GM13976 (cell line): ENCODE results near the gene AMZ2.

Experiments
- DNase-seq: peaks from one replicate; pipeline ENCODE4 v3.0.0; 2012; ENCODE audit warnings: low spot score
- in situ Hi-C: fragments of 300-500 bp; cut with MboI; formaldehyde crosslinking; loops from one replicate; pipeline ENCODE4 v1.12.0; 2022; ENCODE audit warnings: low sequenced_read_pairs, mixed read lengths, inconsistent platforms; ENCODE audit not compliant: unreplicated experiment
- TF ChIP-seq, protein P1 (sequence below): IDR thresholded peaks from 2 replicates; pipeline ENCODE4 v1.5.1; 2012; ENCODE audit warnings: borderline replicate concordance, mild to moderate bottlenecking; ENCODE audit not compliant: insufficient read depth; ENCODE audit errors: extremely low read depth, missing control alignments, control extremely low read depth

The AMZ2 gene

DNA sequence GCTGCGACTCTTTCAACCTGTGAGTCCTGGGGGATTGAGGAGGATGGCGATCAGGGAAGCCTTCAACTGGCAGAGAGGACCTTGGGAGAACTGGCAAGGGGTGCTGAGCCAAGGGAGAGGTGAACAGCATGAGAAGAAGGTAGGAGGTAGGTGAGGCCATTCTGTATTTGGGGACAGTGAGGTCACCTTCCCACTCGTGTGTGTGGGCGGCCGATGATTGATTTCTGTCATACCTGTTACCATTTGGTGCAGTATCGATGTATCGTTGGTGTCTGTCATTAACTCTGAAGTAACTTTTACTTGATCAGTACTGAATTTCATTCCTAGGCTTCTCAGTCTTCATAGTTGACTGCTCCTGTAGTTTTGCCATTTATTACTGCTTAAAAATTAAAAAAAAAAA, 47.2 kb downstream of the AMZ2 start:
- in situ Hi-C loops: no loop called here
- TF ChIP-seq, protein P1, sequence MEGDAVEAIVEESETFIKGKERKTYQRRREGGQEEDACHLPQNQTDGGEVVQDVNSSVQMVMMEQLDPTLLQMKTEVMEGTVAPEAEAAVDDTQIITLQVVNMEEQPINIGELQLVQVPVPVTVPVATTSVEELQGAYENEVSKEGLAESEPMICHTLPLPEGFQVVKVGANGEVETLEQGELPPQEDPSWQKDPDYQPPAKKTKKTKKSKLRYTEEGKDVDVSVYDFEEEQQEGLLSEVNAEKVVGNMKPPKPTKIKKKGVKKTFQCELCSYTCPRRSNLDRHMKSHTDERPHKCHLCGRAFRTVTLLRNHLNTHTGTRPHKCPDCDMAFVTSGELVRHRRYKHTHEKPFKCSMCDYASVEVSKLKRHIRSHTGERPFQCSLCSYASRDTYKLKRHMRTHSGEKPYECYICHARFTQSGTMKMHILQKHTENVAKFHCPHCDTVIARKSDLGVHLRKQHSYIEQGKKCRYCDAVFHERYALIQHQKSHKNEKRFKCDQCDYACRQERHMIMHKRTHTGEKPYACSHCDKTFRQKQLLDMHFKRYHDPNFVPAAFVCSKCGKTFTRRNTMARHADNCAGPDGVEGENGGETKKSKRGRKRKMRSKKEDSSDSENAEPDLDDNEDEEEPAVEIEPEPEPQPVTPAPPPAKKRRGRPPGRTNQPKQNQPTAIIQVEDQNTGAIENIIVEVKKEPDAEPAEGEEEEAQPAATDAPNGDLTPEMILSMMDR: no peak
- DNase-seq: no peak

DNA sequence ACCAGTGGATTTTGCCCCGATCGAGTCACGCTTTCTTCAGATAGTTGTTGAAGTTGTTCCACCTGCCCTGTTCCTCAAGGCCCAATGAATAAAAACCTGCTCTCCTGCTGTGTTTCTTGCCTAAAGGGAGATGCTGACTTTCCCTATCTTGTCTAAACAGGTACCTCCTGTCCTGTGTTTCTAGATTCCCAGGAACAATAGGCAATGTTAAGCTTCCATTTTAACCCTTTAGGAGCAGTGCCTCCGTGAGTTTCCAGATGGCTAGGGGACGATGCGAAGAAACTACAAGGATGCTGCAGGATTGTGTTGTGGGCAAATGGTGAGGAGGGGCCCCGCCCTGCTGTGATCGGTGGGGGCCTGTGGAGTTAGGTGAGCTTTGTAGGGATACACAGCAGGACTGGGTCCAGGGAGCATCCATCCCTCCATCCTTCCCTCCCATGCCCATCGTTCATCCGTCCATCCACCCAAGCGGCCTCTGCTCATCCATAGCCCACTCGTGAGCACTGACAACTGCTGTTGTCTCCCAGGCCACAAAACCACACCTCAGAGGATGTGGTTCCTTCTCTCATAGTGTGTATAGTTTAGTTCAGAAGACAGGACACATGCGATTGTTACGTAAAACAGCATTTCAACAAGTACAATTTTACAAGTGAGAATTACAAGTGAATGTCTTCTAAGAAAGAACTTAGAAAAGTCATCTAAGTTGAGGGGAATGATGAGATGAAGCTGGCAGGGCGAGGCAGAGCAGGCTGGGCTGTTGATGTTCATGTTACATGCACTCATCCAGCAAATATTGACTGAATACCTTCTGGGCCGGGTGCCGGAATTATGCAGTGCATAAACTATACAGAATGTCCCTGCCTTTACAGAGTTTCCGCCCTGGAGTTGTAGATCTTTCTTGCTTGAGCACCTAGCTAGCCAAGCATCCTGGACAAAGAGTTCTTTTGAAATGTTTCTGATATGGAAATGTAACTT, 48.7 kb downstream of the AMZ2 start:
- TF ChIP-seq, protein P1: no peak
- DNase-seq: no peak
- in situ Hi-C loops: no loop called here

DNA sequence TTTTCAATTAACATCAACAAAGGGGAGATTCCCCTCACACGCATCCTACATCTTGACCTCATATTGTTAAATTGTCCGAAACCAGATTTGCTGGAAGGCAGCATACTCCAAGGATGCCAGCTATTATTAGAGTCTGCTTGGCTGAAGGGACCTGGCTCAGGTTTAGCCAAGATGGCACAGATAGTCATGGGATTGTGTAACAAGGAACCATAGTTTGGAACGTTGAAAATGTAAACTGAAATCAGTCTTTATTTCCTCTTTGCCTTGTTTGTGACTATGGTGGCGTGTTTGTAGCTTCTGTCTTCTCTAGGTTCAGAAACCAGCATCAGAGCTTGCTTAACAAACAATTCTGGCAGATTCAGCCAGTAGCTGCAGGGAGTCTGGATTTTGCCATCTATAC, 49.4 kb downstream of the AMZ2 start:
- in situ Hi-C loops: no loop called here
- no peak for DNase-seq
- TF ChIP-seq, protein P1: no peak

DNA sequence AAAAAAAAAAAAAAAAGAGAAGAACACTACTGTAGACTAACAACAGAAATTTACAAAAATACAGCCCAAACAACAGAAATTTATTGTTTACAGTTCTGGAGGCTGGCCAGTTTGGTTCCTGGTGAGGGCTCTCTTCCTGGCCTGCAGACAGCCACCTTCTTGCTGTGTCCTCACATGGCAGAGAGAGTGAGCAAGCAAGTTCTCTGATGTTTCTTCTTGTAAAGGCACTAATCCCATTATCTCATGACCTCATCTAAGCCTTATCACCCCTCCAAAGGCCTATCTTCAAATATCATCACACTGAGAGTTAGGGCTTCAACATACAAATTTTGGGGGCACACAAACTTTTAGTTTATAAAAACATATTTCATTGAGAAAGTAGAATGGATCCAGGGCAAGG, 50.8 kb downstream of the AMZ2 start:
- no peak for DNase-seq
- in situ Hi-C loops: no loop called here
- TF ChIP-seq, protein P1: no peak

DNA sequence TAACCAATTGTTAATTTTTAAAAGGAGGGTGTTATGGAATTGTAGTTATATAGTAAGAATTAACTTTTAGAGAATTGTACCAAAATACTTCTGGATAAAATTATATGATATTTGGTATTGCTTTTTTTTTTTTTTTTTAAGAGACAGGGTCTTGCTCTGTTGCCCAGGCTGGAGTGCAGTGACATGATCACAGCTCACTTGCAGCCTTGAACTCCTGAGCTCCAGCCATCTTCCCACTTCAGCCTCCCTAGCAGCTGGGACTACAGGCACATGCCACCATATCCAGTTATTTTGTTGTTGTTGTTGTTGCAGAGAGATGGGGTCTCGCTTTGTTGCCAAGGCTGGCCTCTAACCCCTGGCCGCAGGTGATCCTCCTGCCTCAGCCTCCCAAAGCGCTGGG, 52.0 kb downstream of the AMZ2 start:
- DNase-seq: no peak
- in situ Hi-C loops: no loop called here
- TF ChIP-seq, protein P1: no peak

DNA sequence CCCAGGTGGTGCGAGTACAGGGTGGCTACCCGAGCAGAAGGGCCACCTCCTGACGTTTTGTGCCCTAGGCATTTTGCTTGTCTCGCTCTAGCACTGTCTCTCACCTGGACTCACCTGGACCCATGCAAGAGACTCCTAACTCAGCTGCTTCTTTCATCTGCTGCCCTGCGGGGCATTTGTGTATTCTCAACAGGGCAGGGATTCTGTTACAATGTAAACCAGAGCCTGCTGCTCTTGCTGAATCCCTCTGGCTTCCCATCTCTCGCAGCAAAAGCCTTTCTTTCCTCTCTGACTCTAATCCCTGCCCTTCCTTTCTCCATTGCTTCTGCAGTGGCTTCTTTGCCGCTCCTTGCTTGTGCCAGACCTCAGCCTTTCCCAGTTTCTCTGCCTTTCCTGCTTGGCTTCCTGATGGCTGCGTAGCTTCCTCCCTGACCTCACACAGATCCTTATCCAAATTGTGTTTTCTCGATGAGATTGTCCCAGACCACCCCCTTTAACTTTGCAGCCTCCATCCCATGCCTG, 53.7 kb downstream of the AMZ2 start:
- in situ Hi-C loops: no loop called here
- TF ChIP-seq, protein P1: no peak
- no peak for DNase-seq
